Measurements from ENCODE around the gene PLCL1. TPM values are rescaled to one million over a fixed set of nuclear protein-coding genes. Genes with fewer than 3 reads are reported as not detected.
"Not testable (repeated sequence)": the region's sequence is repeated elsewhere in the genome, so short reads cannot be mapped to it uniquely, and the experiment has no call there.

The PLCL1 gene
- total RNA-seq, 1 donor from 2014 or later: 0.50 TPM

GRCh38 chr2:198188982-198189381 lies 384.6 kb downstream of the PLCL1 start:
- no peak overlapping the region for H3K4me3 Mint-ChIP-seq (ENCODE audit: unreplicated experiment)
- no peaks in the 10 kb centered on the region for H3K4me1 Mint-ChIP-seq (ENCODE audit: low read depth)
- peaks cover 20% of the 10 kb centered on the region for H3K27me3 Mint-ChIP-seq (ENCODE audit: low read depth)
- no peak overlapping the region for H3K27ac Mint-ChIP-seq (ENCODE audit: unreplicated experiment)
- no peak for DNase-seq (ENCODE audit: low spot score)
- TF ChIP-seq CTCF (IDR thresholded peaks at IDR 0.05): no peak
- no peaks in the 10 kb centered on the region for H3K36me3 Mint-ChIP-seq (ENCODE audit: low read depth)
- peaks cover 7% of the 10 kb centered on the region for H3K9me3 Mint-ChIP-seq (ENCODE audit: low read depth)

- no peak for TF ChIP-seq CTCF (IDR thresholded peaks at IDR 0.05)
- H3K27me3 Mint-ChIP-seq (ENCODE audit: low read depth): peaks cover 15% of the 10 kb centered on the region
- peaks cover 7% of the 10 kb centered on the region for H3K9me3 Mint-ChIP-seq (ENCODE audit: low read depth)
- H3K4me1 Mint-ChIP-seq (ENCODE audit: low read depth): no peaks in the 10 kb centered on the region
- no peak for DNase-seq (ENCODE audit: low spot score)
- H3K4me3 Mint-ChIP-seq (ENCODE audit: unreplicated experiment): no peak overlapping the region
- no peak overlapping the region for H3K27ac Mint-ChIP-seq (ENCODE audit: unreplicated experiment)
- H3K36me3 Mint-ChIP-seq (ENCODE audit: low read depth): no peaks in the 10 kb centered on the region
These were observed 387.3 kb downstream of the PLCL1 start for GRCh38 chr2:198191651-198192050.

- H3K4me1 Mint-ChIP-seq (ENCODE audit: low read depth); H3K36me3 Mint-ChIP-seq (ENCODE audit: low read depth); H3K4me3 Mint-ChIP-seq (ENCODE audit: unreplicated experiment); H3K27ac Mint-ChIP-seq (ENCODE audit: unreplicated experiment); H3K27me3 Mint-ChIP-seq (ENCODE audit: low read depth); DNase-seq (ENCODE audit: low spot score): not testable (repeated sequence)
- peaks cover 14% of the 10 kb centered on the region for H3K9me3 Mint-ChIP-seq (ENCODE audit: low read depth)
These were observed 392.2 kb downstream of the PLCL1 start for GRCh38 chr2:198196556-198196955.

Other genes with a start within 250 kb of the PLCL1 start
- 11.5 to 28.5 TPM (median 13.6 TPM) in 3 replicates for gene RFTN2, start 129.0 kb upstream of the PLCL1 start, total RNA-seq
- 2.9 to 4.0 TPM (median 3.1 TPM) in 3 replicates for gene MARS2, start 99.2 kb upstream of the PLCL1 start, total RNA-seq
- gene BOLL, start 19.3 kb upstream of the PLCL1 start, total RNA-seq: not detected in 3 replicates